KMS-11 (cell line): Measurements from ENCODE around the gene HLA-DQB2.
"Not testable (repeated sequence)": the region's sequence is repeated elsewhere in the genome, so short reads cannot be mapped to it uniquely, and the experiment has no call there.

Experiments
- H2AFZ ChIP-seq: fragments of 200-600 bp; sonication (generic); 2 replicates; pipeline ENCODE4 v1.6.1; 2016; ENCODE audit warnings: antibody characterized with exemption, mixed run types, low read depth
- H3K27ac ChIP-seq: fragments of 200-600 bp; sonication (generic); 2 replicates; pipeline ENCODE4 v1.6.1; 2016; ENCODE audit warnings: mild to moderate bottlenecking, mixed run types
- H3K27me3 ChIP-seq: fragments of 200-600 bp; sonication (generic); 2 replicates; pipeline ENCODE4 v1.6.1; 2017; ENCODE audit warnings: mild to moderate bottlenecking, low read depth, mixed run types, moderate library complexity; ENCODE audit not compliant: insufficient read depth
- H3K36me3 ChIP-seq: fragments of 200-600 bp; sonication (generic); 2 replicates; pipeline ENCODE4 v1.6.1; 2017; ENCODE audit warnings: mild to moderate bottlenecking, mixed run types; ENCODE audit not compliant: insufficient read depth
- H3K4me1 ChIP-seq: fragments of 200-600 bp; sonication (generic); 2 replicates; pipeline ENCODE4 v1.6.1; 2016; ENCODE audit warnings: mild to moderate bottlenecking, low read depth, mixed run types; ENCODE audit not compliant: poor library complexity, severe bottlenecking
- H3K4me2 ChIP-seq: fragments of 200-600 bp; sonication (generic); 2 replicates; pipeline ENCODE4 v1.7.0; 2016; ENCODE audit warnings: mild to moderate bottlenecking, mixed run types
- H3K4me3 ChIP-seq: fragments of 200-600 bp; sonication (generic); IDR thresholded peaks from 2 replicates; pipeline ENCODE4 v1.6.1; 2017; ENCODE audit warnings: low read depth, low read length, mixed read lengths; ENCODE audit not compliant: insufficient read depth
- H3K79me2 ChIP-seq: fragments of 200-600 bp; sonication (generic); 2 replicates; pipeline ENCODE4 v1.6.1; 2016; ENCODE audit warnings: low read depth, mixed run types; ENCODE audit not compliant: insufficient read depth
- H3K9ac ChIP-seq: fragments of 200-600 bp; sonication (generic); 2 replicates; pipeline ENCODE4 v1.6.1; 2016; ENCODE audit warnings: mild to moderate bottlenecking, mixed run types
- H4K20me1 ChIP-seq: fragments of 200-600 bp; sonication (generic); 2 replicates; pipeline ENCODE4 v1.6.1; 2016; ENCODE audit warnings: mild to moderate bottlenecking, mixed run types; ENCODE audit not compliant: insufficient read depth
- TF ChIP-seq, protein P1 (sequence below): fragments of 200-600 bp; sonication (generic); conservative IDR thresholded peaks from 2 replicates; pipeline ENCODE4 v1.6.1; 2017; ENCODE audit warnings: low read depth, mild to moderate bottlenecking, antibody characterized with exemption, low read length, moderate library complexity, mixed read lengths

HLA-DQB2 gene

DNA sequence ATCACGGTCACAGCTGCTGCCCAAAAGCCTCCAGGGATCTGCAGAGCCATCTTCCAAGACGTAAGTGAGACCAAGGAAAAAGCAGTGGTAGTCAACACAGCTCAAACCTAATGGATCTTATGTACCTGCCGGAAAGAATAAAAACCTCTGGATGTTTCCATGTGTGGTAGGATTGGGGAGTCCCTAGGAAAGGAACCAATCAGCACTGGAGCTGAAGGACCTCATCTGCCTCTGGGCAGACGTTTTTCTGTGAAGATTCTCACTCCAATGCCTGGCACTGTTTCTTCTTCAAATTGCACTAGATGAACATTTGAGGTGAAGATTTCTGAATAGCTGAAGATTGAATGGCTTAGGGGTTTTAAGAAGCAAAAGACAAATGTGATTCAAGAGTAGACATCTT is at the start of gene HLA-DQB2:
Gene HLA-DQB2 (minus strand): TSS at position 112 of the 400 bp plus-strand sequence. CDS start 62 bp downstream, at position 50.
- Histone ChIP-seq H3K4me3 (no peak within 1 kb of the TSS), H4K20me1 (no peaks in the 10 kb centered on the region), H3K79me2 (no peaks in the 10 kb centered on the region)

DNA sequence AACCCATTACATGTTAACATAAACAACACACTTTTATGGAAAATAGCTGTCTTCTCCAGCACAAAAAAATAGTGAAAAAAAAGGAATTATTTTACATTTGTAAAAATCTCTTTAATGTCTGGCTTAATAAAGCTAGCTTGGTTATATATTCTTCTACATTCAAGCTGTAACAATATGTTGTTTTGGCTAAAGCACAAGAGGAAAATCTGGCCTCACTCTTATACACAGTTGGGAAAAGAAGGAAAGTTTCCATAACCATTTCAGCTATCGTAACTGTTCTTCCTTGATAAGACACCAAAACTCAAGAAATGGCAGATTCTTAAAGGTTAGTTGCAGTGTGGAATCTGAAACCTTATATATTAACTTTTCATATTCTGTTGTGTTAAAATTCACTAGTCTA is 45.8 kb upstream of the HLA-DQB2 start:
- Histone ChIP-seq H3K4me1 (no peaks in the 10 kb centered on the region), H3K27ac (no peak overlapping the region), H3K4me3 (no peak overlapping the region), H3K36me3 (no peaks in the 10 kb centered on the region), H3K27me3 (no peaks in the 10 kb centered on the region), H4K20me1 (no peaks in the 10 kb centered on the region), H3K9ac (no peak overlapping the region), H3K4me2 (no peak overlapping the region), H3K79me2 (no peaks in the 10 kb centered on the region), H2AFZ (no peak overlapping the region)
- TF ChIP-seq, protein P1, sequence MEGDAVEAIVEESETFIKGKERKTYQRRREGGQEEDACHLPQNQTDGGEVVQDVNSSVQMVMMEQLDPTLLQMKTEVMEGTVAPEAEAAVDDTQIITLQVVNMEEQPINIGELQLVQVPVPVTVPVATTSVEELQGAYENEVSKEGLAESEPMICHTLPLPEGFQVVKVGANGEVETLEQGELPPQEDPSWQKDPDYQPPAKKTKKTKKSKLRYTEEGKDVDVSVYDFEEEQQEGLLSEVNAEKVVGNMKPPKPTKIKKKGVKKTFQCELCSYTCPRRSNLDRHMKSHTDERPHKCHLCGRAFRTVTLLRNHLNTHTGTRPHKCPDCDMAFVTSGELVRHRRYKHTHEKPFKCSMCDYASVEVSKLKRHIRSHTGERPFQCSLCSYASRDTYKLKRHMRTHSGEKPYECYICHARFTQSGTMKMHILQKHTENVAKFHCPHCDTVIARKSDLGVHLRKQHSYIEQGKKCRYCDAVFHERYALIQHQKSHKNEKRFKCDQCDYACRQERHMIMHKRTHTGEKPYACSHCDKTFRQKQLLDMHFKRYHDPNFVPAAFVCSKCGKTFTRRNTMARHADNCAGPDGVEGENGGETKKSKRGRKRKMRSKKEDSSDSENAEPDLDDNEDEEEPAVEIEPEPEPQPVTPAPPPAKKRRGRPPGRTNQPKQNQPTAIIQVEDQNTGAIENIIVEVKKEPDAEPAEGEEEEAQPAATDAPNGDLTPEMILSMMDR = no peak

More for the DNA sequence above, at the start of gene HLA-DQB2:
- H3K36me3 ChIP-seq = no peaks in the 10 kb centered on the region
- no peaks in the 10 kb centered on the region for H3K27me3 ChIP-seq
- H2AFZ ChIP-seq = no peak within 1 kb of the TSS
- H3K9ac ChIP-seq = no peak within 1 kb of the TSS
- no peaks in the 10 kb centered on the region for H3K4me1 ChIP-seq
- no peak within 1 kb of the TSS for H3K4me2 ChIP-seq
- TF ChIP-seq, protein P1 = no peak
- H3K27ac ChIP-seq = no peak within 1 kb of the TSS

DNA sequence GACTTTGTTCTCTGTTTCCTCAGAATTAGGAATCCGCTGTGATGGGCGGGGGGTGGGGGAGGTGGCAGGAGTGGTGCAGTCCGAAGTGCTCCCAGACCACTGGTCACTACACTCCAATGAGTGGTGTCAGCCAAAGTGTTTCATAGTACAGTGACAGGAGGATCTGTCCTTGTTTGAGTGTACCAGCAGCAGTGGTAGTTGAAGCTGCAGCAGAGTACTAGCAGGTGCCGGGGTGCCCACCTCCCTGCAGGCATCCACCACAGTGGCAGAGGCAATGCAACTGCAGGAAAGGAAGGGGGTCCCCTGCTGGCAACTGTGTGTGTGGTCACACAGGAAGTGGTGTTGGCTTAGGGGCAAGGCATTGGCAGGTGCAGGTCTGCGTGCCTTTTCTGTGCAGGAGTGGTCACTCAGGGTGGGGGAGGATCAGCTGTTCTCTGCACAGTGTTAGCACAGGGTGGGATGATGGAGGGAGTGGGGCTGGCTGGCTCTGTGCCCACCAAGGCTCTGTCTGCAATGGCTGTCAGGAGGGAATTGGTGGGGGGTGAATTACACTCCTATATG is 43.8 kb upstream of the HLA-DQB2 start:
- Histone ChIP-seq H2AFZ (no peak overlapping the region), H3K4me1 (no peaks in the 10 kb centered on the region), H4K20me1 (no peaks in the 10 kb centered on the region), H3K27me3 (no peaks in the 10 kb centered on the region), H3K4me2 (no peak overlapping the region), H3K9ac (no peak overlapping the region), H3K79me2 (no peaks in the 10 kb centered on the region), H3K4me3 (no peak overlapping the region), H3K27ac (no peak overlapping the region), H3K36me3 (no peaks in the 10 kb centered on the region)
- TF ChIP-seq, protein P1 = no peak

DNA sequence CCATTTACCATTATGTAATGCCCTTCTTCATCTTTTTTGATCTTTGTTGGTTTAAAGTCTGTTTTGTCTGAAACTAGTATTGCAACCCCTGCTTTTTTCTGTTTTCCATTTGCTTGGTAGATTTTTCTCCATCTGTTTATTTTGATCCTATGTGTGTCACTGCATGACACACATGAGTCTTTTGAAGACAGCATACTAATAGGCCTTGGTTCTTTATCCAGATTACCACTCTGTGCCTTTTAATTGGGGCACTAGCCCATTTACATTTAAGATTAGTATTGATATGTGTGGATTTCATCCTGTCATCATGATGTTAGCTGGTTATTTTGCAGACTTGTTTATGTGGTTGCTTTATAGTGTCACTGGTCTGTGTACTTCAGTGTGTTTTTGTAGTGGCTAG is 42.1 kb upstream of the HLA-DQB2 start:
- not testable (repeated sequence) for H3K36me3 ChIP-seq, H2AFZ ChIP-seq, H4K20me1 ChIP-seq, H3K4me1 ChIP-seq, H3K4me3 ChIP-seq, H3K4me2 ChIP-seq, H3K9ac ChIP-seq, H3K27me3 ChIP-seq, H3K27ac ChIP-seq, H3K79me2 ChIP-seq

DNA sequence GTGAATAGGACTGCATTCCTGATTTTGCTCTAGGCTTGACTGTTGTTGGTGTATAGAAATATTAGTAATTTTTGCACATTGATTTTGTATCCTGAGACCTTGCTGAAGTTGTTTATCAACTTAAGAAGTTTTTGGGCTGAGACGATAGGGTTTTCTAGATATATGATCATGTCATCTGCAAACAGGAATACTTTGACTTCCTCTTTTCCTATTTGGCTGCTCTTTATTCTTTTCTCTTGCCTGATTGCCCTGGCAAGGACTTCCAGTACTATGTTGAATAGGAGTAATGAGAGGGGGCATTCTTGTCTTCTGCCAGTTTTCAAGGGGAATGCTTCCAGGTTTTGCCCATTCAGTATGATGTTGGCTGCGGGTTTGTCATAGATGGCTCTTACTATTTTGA is 40.1 kb upstream of the HLA-DQB2 start:
- Histone ChIP-seq H2AFZ (no peak overlapping the region), H3K27ac (no peak overlapping the region), H3K4me2 (no peak overlapping the region)

More for the DNA sequence above, 40.1 kb upstream of the HLA-DQB2 start:
- Histone ChIP-seq H4K20me1 (no peaks in the 10 kb centered on the region), H3K4me1 (no peaks in the 10 kb centered on the region), H3K27me3 (no peaks in the 10 kb centered on the region), H3K36me3 (no peaks in the 10 kb centered on the region), H3K9ac (no peak overlapping the region), H3K4me3 (no peak overlapping the region), H3K79me2 (no peaks in the 10 kb centered on the region)
- TF ChIP-seq, protein P1 = no peak
